AG09319 (cell line): ENCODE data around the gene LMBR1.
"Not testable (repeated sequence)": the region's sequence is repeated elsewhere in the genome, so short reads cannot be mapped to it uniquely, and the experiment has no call there.

ENCODE experiments used
- DNase-seq: peaks from one replicate; pipeline ENCODE4 v3.0.0-alpha.2; 2010; ENCODE audit warnings: low read depth; ENCODE audit errors: extremely low read depth
- CTCF ChIP-seq: IDR thresholded peaks from 2 replicates; pipeline ENCODE4 v1.5.1; 2011; ENCODE audit warnings: low read depth, mild to moderate bottlenecking, inconsistent platforms, low read length, moderate library complexity

LMBR1 gene

GRCh38 chr7:156725936-156726335 is 167.0 kb downstream of the LMBR1 start:
- no peak for DNase-seq
- TF ChIP-seq CTCF, result no peak

DNA sequence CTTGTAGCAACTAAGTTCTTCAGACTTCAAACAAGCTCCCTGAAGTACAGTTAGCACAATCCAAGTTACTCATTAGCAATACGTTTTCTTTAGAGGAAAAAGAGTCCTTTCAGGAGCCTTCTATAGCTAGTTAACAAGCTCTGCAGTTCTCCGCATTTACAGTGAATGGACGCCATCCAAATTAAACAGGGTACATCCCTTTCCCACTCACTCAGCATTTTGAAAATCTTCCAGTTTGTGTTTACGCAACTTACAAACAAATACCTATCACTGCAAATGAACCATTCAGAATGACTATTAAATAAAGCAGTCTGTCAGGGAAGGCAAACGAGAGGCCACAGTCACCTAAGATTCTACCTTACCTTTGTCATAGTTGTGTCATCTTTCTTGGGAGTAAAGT is 167.9 kb downstream of the LMBR1 start:
- no peak for TF ChIP-seq CTCF
- no peak for DNase-seq

GRCh38 chr7:156722043-156722826 is 170.7 kb downstream of the LMBR1 start:
- no peak for TF ChIP-seq CTCF
- no peak for DNase-seq

GRCh38 chr7:156703773-156704482 is 189.1 kb downstream of the LMBR1 start:
- DNase-seq, result no peak
- no peak for TF ChIP-seq CTCF

- no peak for TF ChIP-seq CTCF
- DNase-seq, result no peak
Measured at GRCh38 chr7:156703209-156703608, 189.8 kb downstream of the LMBR1 start.

DNA sequence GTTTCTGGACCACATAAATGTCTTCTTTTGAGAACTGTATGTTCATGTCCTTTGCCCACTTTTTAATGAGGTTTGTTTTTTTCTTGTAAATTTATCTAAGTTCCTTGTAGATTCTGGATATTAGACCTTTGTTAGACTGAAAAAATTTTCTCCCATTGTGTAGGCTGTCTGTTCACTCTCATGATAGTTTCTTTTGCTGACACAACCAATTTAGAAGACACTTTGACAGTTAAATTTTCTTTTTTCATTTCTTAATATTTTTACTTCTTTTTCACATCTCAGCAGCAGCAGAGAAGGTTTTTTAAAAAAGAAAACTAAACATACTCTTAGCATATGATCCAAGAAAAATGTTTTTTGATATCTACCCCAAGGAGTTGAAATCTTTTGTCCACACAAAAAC is 190.6 kb downstream of the LMBR1 start:
- DNase-seq, result no peak
- no peak for TF ChIP-seq CTCF

DNA sequence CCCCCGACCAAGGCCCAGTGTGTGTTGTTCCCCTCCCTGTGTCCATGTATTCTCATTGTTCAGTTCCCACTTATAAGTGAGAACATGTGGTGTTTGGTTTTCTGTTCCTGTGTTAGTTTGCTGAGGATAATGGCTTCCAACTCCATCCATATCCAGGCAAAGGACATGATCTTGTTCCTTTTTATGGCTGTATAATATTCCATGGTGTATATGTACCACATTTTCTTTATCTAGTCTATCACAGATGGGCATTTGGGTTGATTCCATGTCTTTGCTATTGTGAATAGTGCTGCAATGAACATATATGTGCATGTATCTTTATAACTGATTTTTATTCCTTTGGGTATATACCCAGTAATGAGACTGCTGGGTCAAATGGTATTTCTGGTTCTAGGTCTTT is 191.2 kb downstream of the LMBR1 start:
- DNase-seq, result not testable (repeated sequence)

GRCh38 chr7:156698512-156698911 is 194.5 kb downstream of the LMBR1 start:
- DNase-seq, result not testable (repeated sequence)

DNA sequence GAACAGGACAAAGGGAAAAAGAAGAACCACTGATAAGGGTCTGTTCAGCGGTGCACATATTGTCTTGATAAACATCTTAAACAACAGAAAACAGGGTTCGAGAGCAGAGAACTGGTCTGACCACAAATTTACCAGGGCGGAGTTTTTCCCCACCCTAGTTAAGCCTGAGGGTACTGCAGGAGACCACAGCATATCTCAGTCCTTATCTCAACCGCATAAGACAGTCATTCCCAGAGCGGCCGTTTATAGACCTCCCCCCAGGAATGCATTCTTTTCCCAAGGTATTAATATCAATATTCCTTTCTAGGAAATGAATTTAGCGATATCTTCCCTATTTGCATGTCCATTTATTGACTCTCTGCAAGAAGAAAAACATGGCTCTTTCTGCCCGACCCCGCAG is 195.7 kb downstream of the LMBR1 start:
- not testable (repeated sequence) for DNase-seq
